Measurements from ENCODE around the gene SERP2. TPM values are rescaled to one million over a fixed set of nuclear protein-coding genes. Genes with fewer than 3 reads are reported as not detected.

Gene SERP2
- total and polyA plus RNA-seq, 2 of the 8 experiments (the other 6 are each of a cell fraction or from before 2014, with no cell fraction given), result 2.0 to 2.3 TPM

- TF ChIP-seq FOSL1 (IDR thresholded peaks at IDR 0.05; ENCODE audit: insufficient read depth, low read depth, low read length), result no peak
- TF ChIP-seq CTCF (IDR thresholded peaks at IDR 0.05; ENCODE audit: control extremely low read depth in 1 of 3, insufficient read depth in 1 of 3, low read depth in 1 of 3, low read length in 3 of 3), result no peak
- no peak for TF ChIP-seq EGR1 (IDR thresholded peaks at IDR 0.05; ENCODE audit: borderline replicate concordance, low read depth, low read length)
- TF ChIP-seq NANOG (IDR thresholded peaks at IDR 0.05; ENCODE audit: insufficient read depth, low read depth, low read length, poor library complexity, severe bottlenecking), result no peak
- no peak for TF ChIP-seq KDM1A (IDR thresholded peaks at IDR 0.05; ENCODE audit: borderline replicate concordance, low read length)
Measured at GRCh38 chr13:44363631-44364344, 9.8 kb upstream of the SERP2 start (continued).
